Prostate gland (tissue), 2 donors: ENCODE measurements around the gene CRTC3. TPM values are rescaled to one million over a fixed set of nuclear protein-coding genes. Genes with fewer than 3 reads are reported as not detected.
"Not testable (repeated sequence)": the region's sequence is repeated elsewhere in the genome, so short reads cannot be mapped to it uniquely, and the experiment has no call there.

Source experiments
- DNase-seq: peaks from one replicate; pipeline ENCODE4 v3.0.0-alpha.2; 2019; ENCODE audit warnings: low spot score
- H3K27ac ChIP-seq, 2 donors: fragments of 200-600 bp; sonication (generic); 2 replicates each; pipeline ENCODE4 v1.5.1; 2017 to 2019
- H3K27me3 ChIP-seq: fragments of 200-600 bp; sonication (generic); replicated peaks from 2 replicates; pipeline ENCODE4 v1.5.1; 2019; ENCODE audit not compliant: insufficient read depth
- H3K36me3 ChIP-seq, 2 donors: fragments of 200-600 bp; sonication (generic); 1 replicate in 1 of 2; 2 replicates in 1 of 2; pipeline versions ENCODE4 v1.5.1 to v1.8.1; 2017 to 2019
- H3K4me1 ChIP-seq: fragments of 200-600 bp; sonication (generic); replicated peaks from 2 replicates; pipeline ENCODE4 v1.5.1; 2019
- H3K4me3 ChIP-seq, 2 donors: fragments of 200-600 bp; sonication (generic); 2 replicates each; pipeline ENCODE4 v1.5.1; 2017 to 2019
- H3K9me3 ChIP-seq: fragments of 200-600 bp; sonication (generic); 2 replicates; pipeline ENCODE4 v1.5.1; 2017
- CTCF ChIP-seq, 4 experiments: fragments of 200-600 bp in 2 of 4; fragments of 450-650 bp in 2 of 4; sonication (generic) in 2 of 4; IDR thresholded peaks; 1 replicate in 3 of 4; 2 replicates in 1 of 4; pipeline ENCODE4 v1.5.1; 2016 to 2019; ENCODE audit warnings: antibody characterized with exemption in 4 of 4, mild to moderate bottlenecking in 2 of 4, moderate library complexity in 2 of 4
- POLR2A ChIP-seq: fragments of 450-650 bp; IDR thresholded peaks from one replicate; pipeline ENCODE4 v1.6.1; 2016; ENCODE audit warnings: antibody characterized with exemption, mild to moderate bottlenecking
- POLR2AphosphoS5 ChIP-seq: sonication (generic); formaldehyde crosslinking; IDR thresholded peaks from one replicate; pipeline ENCODE4 v1.6.1; 2017; ENCODE audit warnings: antibody characterized with exemption
- WGBS: methylation state at CpG from one replicate; pipeline ENCODE4 v1.1.5; 2018; 5-methylcytosine and 5-hydroxymethylcytosine counted together
- intact Hi-C: fragments of 100-400 bp; cut with DNase I; formaldehyde crosslinking; loops from one replicate; pipeline ENCODE4 v1.14.2; 2022
- total RNA-seq, 2 donors: library from RNA; depleted of rRNA; stranded (reverse); fragments of >200 nt; gene quantifications; one replicate each; pipeline ENCODE4 v1.1.0, GENCODE V29; 2016

The CRTC3 gene
- total RNA-seq, 2 donors from 2014 or later, result 26.6 to 87.8 TPM

GRCh38 chr15:90683876-90684275 is 154.2 kb downstream of the CRTC3 start:
- Histone ChIP-seq H3K27me3 (no peaks in the 10 kb centered on the region), H3K4me3 (no peak overlapping the region), H3K4me1 (no peaks in the 10 kb centered on the region), H3K9me3 (no peaks in the 10 kb centered on the region), H3K27ac (no peak overlapping the region), H3K36me3 (no peaks in the 10 kb centered on the region)
- 79% methylated on average over 4 of the region's 4 CpGs for WGBS
- intact Hi-C loops, result no loop called here
- TF ChIP-seq POLR2A, result no peak
- no peak for TF ChIP-seq POLR2AphosphoS5
- TF ChIP-seq CTCF (IDR thresholded peaks at IDR 0.05), result no peak
- DNase-seq, result no peak

GRCh38 chr15:90684281-90684680 is 154.6 kb downstream of the CRTC3 start:
- H3K27ac ChIP-seq, result no peak overlapping the region
- no peaks in the 10 kb centered on the region for H3K27me3 ChIP-seq
- no peaks in the 10 kb centered on the region for H3K4me1 ChIP-seq
- no peaks in the 10 kb centered on the region for H3K9me3 ChIP-seq
- intact Hi-C loops, result no loop called here
- H3K4me3 ChIP-seq, result no peak overlapping the region
- TF ChIP-seq CTCF (IDR thresholded peaks at IDR 0.05), result no peak
- TF ChIP-seq POLR2A, result no peak
- no peak for TF ChIP-seq POLR2AphosphoS5
- H3K36me3 ChIP-seq, result no peaks in the 10 kb centered on the region
- WGBS, result 86% methylated on average over 5 of the region's 5 CpGs
- DNase-seq, result no peak

- WGBS, result 83% methylated on average over 11 of the region's 11 CpGs
- no peak for DNase-seq
- Histone ChIP-seq H3K27ac (no peak overlapping the region), H3K4me3 (no peak overlapping the region), H3K36me3 (no peaks in the 10 kb centered on the region), H3K4me1 (no peaks in the 10 kb centered on the region), H3K27me3 (no peaks in the 10 kb centered on the region), H3K9me3 (no peaks in the 10 kb centered on the region)
- intact Hi-C loops, result no loop called here
- TF ChIP-seq POLR2A (no peak), POLR2AphosphoS5 (no peak), CTCF (IDR thresholded peaks at IDR 0.05) (no peak)
Observed at GRCh38 chr15:90685591-90686434, 156.1 kb downstream of the CRTC3 start.

- no peaks in the 10 kb centered on the region for H3K36me3 ChIP-seq
- H3K4me1 ChIP-seq, result no peaks in the 10 kb centered on the region
- no peaks in the 10 kb centered on the region for H3K9me3 ChIP-seq
- no peak overlapping the region for H3K4me3 ChIP-seq
- TF ChIP-seq POLR2A (no peak), POLR2AphosphoS5 (no peak), CTCF (IDR thresholded peaks at IDR 0.05) (no peak)
- no peak overlapping the region for H3K27ac ChIP-seq
- no peaks in the 10 kb centered on the region for H3K27me3 ChIP-seq
- intact Hi-C loops, result no loop called here
- no peak for DNase-seq
- 70% methylated on average over 3 of the region's 3 CpGs for WGBS
Observed at GRCh38 chr15:90686435-90687218, 156.9 kb downstream of the CRTC3 start.

GRCh38 chr15:90689326-90689961 is 159.7 kb downstream of the CRTC3 start:
- H3K27ac ChIP-seq, DNase-seq, H3K27me3 ChIP-seq, intact Hi-C loops, H3K36me3 ChIP-seq, H3K4me1 ChIP-seq, H3K9me3 ChIP-seq, H3K4me3 ChIP-seq: not testable (repeated sequence)
- 81% methylated on average over 6 of the region's 6 CpGs for WGBS
